ENCODE data around the gene CACNA2D1. TPM values are rescaled to one million over a fixed set of nuclear protein-coding genes. Genes with fewer than 3 reads are reported as not detected.

CACNA2D1 gene
- total and polyA plus RNA-seq, 2 donors (not counting 1 experiment from before 2014, with no cell fraction given): 31.7 to 64.4 TPM

GRCh38 chr7:82286096-82286797, 157.3 kb downstream of the CACNA2D1 start:
- Histone ChIP-seq H3K79me2 (ENCODE audit: control insufficient read depth, insufficient read depth, low read length) (no peaks in the 10 kb centered on the region), H3K27me3 (ENCODE audit: control insufficient read depth, insufficient read depth, low read length) (no peaks in the 10 kb centered on the region), H4K20me1 (ENCODE audit: control insufficient read depth, extremely low read depth, insufficient read depth, low read length) (no peaks in the 10 kb centered on the region), H3K4me1 (ENCODE audit: control insufficient read depth, extremely low read depth, insufficient read depth, low read length) (no peaks in the 10 kb centered on the region), H3K9ac (ENCODE audit: insufficient read depth, low read length) (no peak overlapping the region), H3K9me3 (ENCODE audit: control insufficient read depth, insufficient read depth, low read depth, low read length) (no peaks in the 10 kb centered on the region), H3K4me2 (ENCODE audit: extremely low read depth, insufficient read depth, low read length) (no peak overlapping the region), H2AFZ (ENCODE audit: low read length) (no peak overlapping the region), H3K4me3 (replicated peaks in 1 of 4; ENCODE audit: control extremely low read depth in 1 of 4, insufficient read depth in 1 of 4, low read depth in 3 of 4, low read length in 4 of 4) (no peak overlapping the region), H3K36me3 (ENCODE audit: control insufficient read depth, insufficient read depth, low read length) (no peaks in the 10 kb centered on the region), H3K27ac (ENCODE audit: insufficient read depth, low read length) (no peak overlapping the region)
- no peak for TF ChIP-seq CTCF (conservative IDR thresholded peaks at IDR 0.05 in 1 of 2, IDR thresholded peaks at IDR 0.05 in 1 of 2; ENCODE audit: low read depth in 1 of 2, low read length in 2 of 2)
- no peak for TF ChIP-seq EZH2 (IDR thresholded peaks at IDR 0.05; ENCODE audit: low read length, missing control alignments)
- DNase-seq (ENCODE audit: low read depth in 2 of 2): no peak

DNA sequence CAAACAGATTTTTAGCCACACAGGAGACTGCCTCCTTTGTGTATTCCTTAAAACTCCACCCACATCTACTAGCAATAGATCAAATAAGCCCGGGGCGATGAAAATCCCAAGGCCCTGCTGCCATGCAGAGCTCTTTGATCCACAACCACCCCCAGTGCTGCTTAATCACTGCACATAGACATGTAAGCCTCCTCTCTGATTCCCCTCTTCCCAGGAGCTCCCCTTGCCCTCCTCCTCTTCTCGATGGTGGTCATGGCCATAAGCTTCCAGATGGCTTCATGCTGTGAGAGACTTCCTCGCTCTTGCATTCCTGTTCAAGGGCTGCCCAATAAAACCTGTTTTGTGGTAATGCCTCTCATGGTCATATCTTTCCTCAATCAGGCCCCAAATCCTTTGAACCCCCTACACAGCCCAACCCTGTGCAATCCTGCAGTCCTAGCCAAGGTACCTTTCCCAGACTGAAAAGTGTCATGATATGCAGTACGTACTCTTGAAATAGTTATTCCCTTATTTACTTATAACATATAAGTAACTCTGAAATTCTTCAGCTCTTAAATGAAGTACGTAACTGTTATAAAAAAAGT, 158.5 kb downstream of the CACNA2D1 start:
- Histone ChIP-seq H3K4me1 (ENCODE audit: control insufficient read depth, extremely low read depth, insufficient read depth, low read length) (no peaks in the 10 kb centered on the region), H2AFZ (ENCODE audit: low read length) (no peak overlapping the region), H3K9ac (ENCODE audit: insufficient read depth, low read length) (no peak overlapping the region), H3K27me3 (ENCODE audit: control insufficient read depth, insufficient read depth, low read length) (no peaks in the 10 kb centered on the region), H4K20me1 (ENCODE audit: control insufficient read depth, extremely low read depth, insufficient read depth, low read length) (no peaks in the 10 kb centered on the region), H3K36me3 (ENCODE audit: control insufficient read depth, insufficient read depth, low read length) (no peaks in the 10 kb centered on the region), H3K4me2 (ENCODE audit: extremely low read depth, insufficient read depth, low read length) (no peak overlapping the region), H3K79me2 (ENCODE audit: control insufficient read depth, insufficient read depth, low read length) (no peaks in the 10 kb centered on the region), H3K27ac (ENCODE audit: insufficient read depth, low read length) (no peak overlapping the region), H3K4me3 (replicated peaks in 1 of 4; ENCODE audit: control extremely low read depth in 1 of 4, insufficient read depth in 1 of 4, low read depth in 3 of 4, low read length in 4 of 4) (no peak overlapping the region), H3K9me3 (ENCODE audit: control insufficient read depth, insufficient read depth, low read depth, low read length) (no peaks in the 10 kb centered on the region)
- no peak for DNase-seq (ENCODE audit: low read depth in 2 of 2)
- TF ChIP-seq CTCF (conservative IDR thresholded peaks at IDR 0.05 in 1 of 2, IDR thresholded peaks at IDR 0.05 in 1 of 2; ENCODE audit: low read depth in 1 of 2, low read length in 2 of 2): no peak
- no peak for TF ChIP-seq EZH2 (IDR thresholded peaks at IDR 0.05; ENCODE audit: low read length, missing control alignments)

DNA sequence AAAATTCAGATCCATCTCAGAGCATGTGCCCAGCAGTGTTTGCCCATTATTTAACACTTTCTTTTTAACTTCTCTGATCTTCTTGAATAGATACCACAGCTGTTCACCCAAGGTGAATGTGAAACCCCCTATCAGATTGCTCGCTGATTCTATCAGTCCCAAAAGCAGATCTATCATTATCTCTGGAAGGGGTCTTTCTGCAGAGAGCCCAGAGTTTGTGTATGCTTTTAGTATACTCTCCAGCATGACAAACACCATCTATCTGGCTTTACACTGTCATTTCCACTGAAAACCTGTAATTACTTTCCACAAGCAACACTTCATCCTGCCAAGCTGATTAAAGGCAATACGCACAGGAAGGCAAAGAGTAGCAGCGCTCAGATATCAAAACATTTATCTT, 168.2 kb downstream of the CACNA2D1 start:
- Histone ChIP-seq H3K4me3 (replicated peaks in 1 of 4; ENCODE audit: control extremely low read depth in 1 of 4, insufficient read depth in 1 of 4, low read depth in 3 of 4, low read length in 4 of 4) (no peak overlapping the region), H3K79me2 (ENCODE audit: control insufficient read depth, insufficient read depth, low read length) (no peaks in the 10 kb centered on the region), H3K9ac (ENCODE audit: insufficient read depth, low read length) (no peak overlapping the region), H3K27me3 (ENCODE audit: control insufficient read depth, insufficient read depth, low read length) (no peaks in the 10 kb centered on the region), H2AFZ (ENCODE audit: low read length) (no peak overlapping the region), H3K4me1 (ENCODE audit: control insufficient read depth, extremely low read depth, insufficient read depth, low read length) (no peaks in the 10 kb centered on the region), H4K20me1 (ENCODE audit: control insufficient read depth, extremely low read depth, insufficient read depth, low read length) (no peaks in the 10 kb centered on the region), H3K36me3 (ENCODE audit: control insufficient read depth, insufficient read depth, low read length) (no peaks in the 10 kb centered on the region), H3K27ac (ENCODE audit: insufficient read depth, low read length) (no peak overlapping the region), H3K9me3 (ENCODE audit: control insufficient read depth, insufficient read depth, low read depth, low read length) (no peaks in the 10 kb centered on the region), H3K4me2 (ENCODE audit: extremely low read depth, insufficient read depth, low read length) (no peak overlapping the region)
- no peak for TF ChIP-seq EZH2 (IDR thresholded peaks at IDR 0.05; ENCODE audit: low read length, missing control alignments)
- no peak for DNase-seq (ENCODE audit: low read depth in 2 of 2)

All from fibroblast of lung (primary cell).